Femur (tissue), 1 donor: ENCODE results near the gene TUBB6.

ENCODE experiments used
- DNase-seq: peaks from one replicate; pipeline ENCODE4 v3.0.0-alpha.2; 2017

TUBB6 gene

GRCh38 chr18:12345491-12346239 is 37.6 kb downstream of the TUBB6 start:
- no peak for DNase-seq

DNA sequence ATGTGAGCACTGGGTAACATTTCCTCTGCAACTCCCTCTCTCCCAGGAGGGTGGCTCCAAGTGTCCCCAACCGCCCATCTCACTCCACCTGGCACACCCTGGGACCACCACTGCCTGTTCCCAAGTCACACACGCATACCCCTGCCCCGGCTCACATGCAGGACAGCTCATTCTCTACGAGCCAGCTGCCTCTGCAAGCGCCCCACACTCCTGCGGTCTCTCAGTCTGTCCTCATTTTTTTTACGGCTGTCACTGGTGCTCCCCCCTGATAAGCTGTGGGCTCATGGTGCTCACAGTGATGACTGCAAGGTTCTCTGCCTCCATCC is 38.2 kb downstream of the TUBB6 start:
- no peak for DNase-seq

DNA sequence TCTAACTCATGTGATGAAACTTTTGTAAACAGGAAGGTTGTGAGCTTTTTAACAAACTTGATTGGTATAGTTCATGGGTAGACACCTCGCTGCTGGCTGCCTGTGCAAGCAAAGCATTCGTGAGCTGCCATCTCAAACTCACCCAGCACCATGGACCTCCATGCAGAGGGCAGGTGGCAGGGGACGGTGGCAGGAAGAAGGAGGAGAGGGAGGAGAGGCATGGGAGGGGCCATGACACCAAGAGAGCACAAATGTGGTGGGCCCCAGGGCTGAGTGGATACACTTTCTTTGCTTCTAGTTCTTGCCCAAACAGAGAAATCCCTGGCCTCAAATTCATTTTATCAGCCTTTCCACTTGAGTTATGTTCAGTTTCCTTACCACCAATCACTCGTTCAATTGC is 39.9 kb downstream of the TUBB6 start:
- no peak for DNase-seq

GRCh38 chr18:12352188-12352587 is 44.1 kb downstream of the TUBB6 start:
- no peak for DNase-seq

DNA sequence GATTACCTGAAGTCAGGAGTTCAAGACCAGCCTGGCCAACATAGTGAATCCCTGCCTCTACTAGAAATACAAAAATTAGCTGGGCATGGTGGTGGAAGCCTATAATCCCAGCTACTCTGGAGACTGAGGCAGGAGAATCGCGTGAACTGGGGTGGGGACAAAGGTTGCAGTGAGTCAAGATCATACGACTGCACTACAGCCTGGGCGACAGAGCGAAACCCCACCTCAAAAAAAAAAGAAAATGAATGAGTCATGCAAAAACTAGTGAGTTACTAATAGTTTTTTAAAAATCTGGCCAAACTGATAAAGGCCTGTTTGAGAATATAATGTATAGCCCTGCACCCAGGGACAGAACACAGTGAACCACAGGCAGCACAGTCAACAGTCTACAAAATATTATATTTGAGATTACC is 51.5 kb downstream of the TUBB6 start:
- DNase-seq = no peak

GRCh38 chr18:12361770-12362378 is 53.8 kb downstream of the TUBB6 start:
- no peak for DNase-seq

DNA sequence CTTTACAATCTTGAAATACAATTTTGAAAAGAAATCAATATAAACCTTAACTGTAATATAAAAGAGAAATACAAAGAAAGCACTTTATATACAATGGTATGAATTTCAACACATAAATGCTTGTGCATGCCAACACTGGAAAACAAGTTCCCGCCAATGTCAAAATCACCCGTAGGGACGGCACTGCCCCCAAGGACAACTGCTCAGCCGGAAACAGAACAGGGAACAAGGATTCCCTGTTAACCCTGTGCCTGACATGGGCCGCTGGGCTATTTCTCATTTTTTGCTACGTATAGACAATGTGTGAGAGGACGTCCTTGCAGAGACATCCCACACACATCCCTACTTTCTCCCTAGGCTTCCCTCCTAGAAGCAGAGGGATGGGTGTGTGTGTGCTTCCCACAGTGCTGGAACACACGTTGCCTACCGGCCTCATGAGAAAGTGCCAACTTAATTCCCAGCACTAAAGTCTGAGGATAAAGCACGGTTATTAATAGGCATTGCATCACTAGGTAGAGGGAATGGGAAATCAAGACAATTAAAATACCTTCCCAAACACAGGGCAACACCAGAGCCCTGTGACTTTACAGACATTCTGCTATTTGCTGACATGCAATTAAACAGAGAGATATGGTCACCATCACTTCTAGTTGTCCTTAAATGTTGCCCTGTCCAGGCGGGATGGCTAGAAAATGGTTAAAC is 54.6 kb downstream of the TUBB6 start:
- DNase-seq = no peak

DNA sequence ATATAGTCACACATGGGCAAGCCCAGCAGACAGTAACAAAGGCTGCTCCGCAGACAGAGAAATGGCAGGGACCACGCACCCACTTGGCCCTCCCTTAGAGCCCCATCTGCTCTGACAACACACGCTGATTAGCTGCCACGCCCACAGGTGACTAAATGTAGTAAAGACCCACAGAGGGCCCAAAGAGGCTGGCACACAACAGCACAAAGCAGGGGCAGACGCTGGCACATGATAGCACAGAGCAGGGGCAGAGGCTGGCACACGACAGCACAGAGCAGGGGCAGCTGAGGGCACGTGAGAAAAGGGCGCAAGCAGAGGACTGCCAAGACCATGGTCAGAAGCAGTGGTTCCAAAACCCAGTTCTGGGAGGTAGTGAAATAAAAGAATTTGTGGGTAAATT is 58.3 kb downstream of the TUBB6 start:
- no peak for DNase-seq

- DNase-seq = no peak
Observed at GRCh38 chr18:12366784-12367183, 58.7 kb downstream of the TUBB6 start.

DNA sequence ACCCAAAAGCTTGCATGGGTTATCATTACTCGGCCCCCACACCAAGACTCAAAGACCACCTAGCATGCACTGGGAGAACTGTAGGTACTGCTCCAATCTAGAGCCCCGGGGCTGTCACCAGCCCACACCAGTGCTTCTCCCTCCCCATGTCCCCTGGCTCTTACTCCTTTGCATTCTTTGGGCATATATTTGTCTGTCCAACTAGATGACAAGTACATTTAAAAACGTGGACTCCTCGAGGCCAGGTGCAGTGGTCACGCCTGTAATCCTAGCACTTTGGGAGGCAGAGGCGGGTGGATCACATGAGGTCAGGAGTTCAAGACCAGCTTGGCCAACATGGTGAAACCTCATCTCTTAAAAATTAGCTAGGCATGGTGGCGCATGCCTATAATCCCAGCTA is 61.2 kb downstream of the TUBB6 start:
- no peak for DNase-seq

DNA sequence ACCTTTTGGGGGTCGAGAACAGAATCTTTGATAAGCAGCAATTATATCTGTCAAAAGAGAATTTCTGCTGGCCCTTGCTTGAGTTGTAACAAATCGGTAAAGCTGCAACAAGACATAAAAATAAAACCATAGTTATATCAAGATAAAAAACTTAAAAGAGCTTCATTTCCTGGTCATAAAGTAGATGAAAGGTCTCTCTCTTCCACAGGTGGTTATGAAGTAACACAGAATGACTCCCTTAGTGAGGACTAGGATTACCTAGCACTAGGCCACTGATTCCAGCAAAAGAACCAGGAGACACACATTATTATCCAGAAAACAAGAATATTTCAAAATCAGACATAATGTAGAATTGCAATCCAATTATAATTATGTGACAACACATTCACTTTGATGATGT is 63.5 kb downstream of the TUBB6 start:
- DNase-seq = no peak

- no peak for DNase-seq
Observed at GRCh38 chr18:12372406-12372805, 64.4 kb downstream of the TUBB6 start.

- no peak for DNase-seq
Observed at GRCh38 chr18:12373116-12373770, 65.2 kb downstream of the TUBB6 start.

DNA sequence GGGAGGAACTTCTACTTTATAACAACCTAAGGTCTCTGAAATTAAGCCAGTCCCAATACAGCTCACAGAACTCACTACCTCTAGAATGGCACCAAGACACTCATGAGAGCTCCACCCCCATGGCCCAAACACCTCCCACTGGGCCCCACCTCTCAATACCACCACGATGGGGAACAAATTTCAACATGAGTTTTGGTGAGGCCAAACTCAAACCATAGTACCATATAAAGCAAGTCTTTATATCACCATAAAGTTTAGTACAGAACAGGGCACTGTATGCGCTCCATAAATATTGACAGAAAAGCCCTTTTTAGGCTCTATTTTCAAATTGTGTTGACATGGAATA is 65.7 kb downstream of the TUBB6 start:
- DNase-seq = no peak

DNA sequence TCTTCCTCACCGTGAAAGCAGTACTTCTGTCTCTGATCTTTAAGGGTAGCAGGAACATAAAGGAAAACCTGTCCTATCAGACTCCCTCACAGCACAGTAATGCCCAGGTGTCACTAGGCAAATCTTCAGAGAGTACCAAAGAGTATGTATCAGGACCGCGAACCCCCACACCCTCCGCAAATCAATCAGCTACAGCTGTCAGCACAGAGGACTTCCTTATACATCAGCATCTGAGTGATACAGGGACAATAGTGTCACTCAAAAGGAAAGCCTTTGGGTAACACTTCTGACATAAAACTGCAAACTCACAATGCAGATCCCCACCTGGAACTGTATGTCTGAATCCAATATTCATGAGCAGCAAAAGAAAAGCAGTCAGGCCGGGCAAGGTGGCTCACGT is 66.4 kb downstream of the TUBB6 start:
- DNase-seq = no peak
